Measurements from ENCODE around the gene RASGRF2.
"Not testable (repeated sequence)": the region's sequence is repeated elsewhere in the genome, so short reads cannot be mapped to it uniquely, and the experiment has no call there.

The RASGRF2 gene

GRCh38 chr5:81246697-81247096 lies 286.5 kb downstream of the RASGRF2 start:
- DNase-seq: no peak

GRCh38 chr5:81247441-81247972 lies 287.3 kb downstream of the RASGRF2 start:
- DNase-seq: no peak

- no peak for DNase-seq
These were observed 289.1 kb downstream of the RASGRF2 start for GRCh38 chr5:81249240-81249639.

- DNase-seq: no peak
These were observed 289.8 kb downstream of the RASGRF2 start for GRCh38 chr5:81250004-81250403.

GRCh38 chr5:81251922-81252321 lies 291.8 kb downstream of the RASGRF2 start:
- no peak for DNase-seq

GRCh38 chr5:81252904-81253303 lies 292.7 kb downstream of the RASGRF2 start:
- DNase-seq: no peak

- DNase-seq: no peak
These were observed 293.7 kb downstream of the RASGRF2 start for GRCh38 chr5:81253875-81254274.

GRCh38 chr5:81254886-81255559 lies 294.9 kb downstream of the RASGRF2 start:
- no peak for DNase-seq

- DNase-seq: no peak
These were observed 296.6 kb downstream of the RASGRF2 start for GRCh38 chr5:81256766-81257165.

- DNase-seq: not testable (repeated sequence)
These were observed 302.6 kb downstream of the RASGRF2 start for GRCh38 chr5:81262796-81263195.

GRCh38 chr5:81265101-81265500 lies 304.9 kb downstream of the RASGRF2 start:
- no peak for DNase-seq

GRCh38 chr5:81268521-81269196 lies 308.5 kb downstream of the RASGRF2 start:
- DNase-seq: no peak

GRCh38 chr5:81269751-81270393 lies 309.7 kb downstream of the RASGRF2 start:
- DNase-seq: no peak

- DNase-seq: not testable (repeated sequence)
These were observed 310.3 kb downstream of the RASGRF2 start for GRCh38 chr5:81270394-81271027.
